Activated CD4-positive, alpha-beta memory T cell treated with anti-CD3 and anti-CD28 coated beads, Interleukin-2, amount 10 ng/mL, durations not matched to agents 7 days and 5 days (primary cell): ENCODE results near the gene NUS1. TPM values are rescaled to one million over a fixed set of nuclear protein-coding genes. Genes with fewer than 3 reads are reported as not detected.
"Not testable (repeated sequence)": the region's sequence is repeated elsewhere in the genome, so short reads cannot be mapped to it uniquely, and the experiment has no call there.

Source experiments
- CTCF ChIA-PET: fragments of 350-600 bp; sonication (Branson Sonifier 250); formaldehyde crosslinking; loops from one replicate; lab custom pipeline; 2021; ENCODE audit warnings: antibody characterized with exemption, inconsistent platforms; lab: Charles Lee
- POLR2A ChIA-PET: fragments of 350-600 bp; sonication (Branson Sonifier 250); formaldehyde crosslinking; loops from one replicate; lab custom pipeline; 2021; ENCODE audit warnings: antibody characterized with exemption; lab: Charles Lee
- DNase-seq: peaks from one replicate; pipeline ENCODE4 v3.0.0-alpha.2; 2020
- H3K27ac Mint-ChIP-seq: one replicate; pipeline ENCODE4 v1.8.0; 2021; ENCODE audit warnings: mild to moderate bottlenecking, mixed read lengths
- H3K27me3 Mint-ChIP-seq: one replicate; pipeline ENCODE4 v1.8.0; 2021; ENCODE audit warnings: mixed read lengths
- H3K36me3 Mint-ChIP-seq: one replicate; pipeline ENCODE4 v1.8.0; 2021; ENCODE audit warnings: low read depth, mixed read lengths
- H3K4me1 Mint-ChIP-seq: one replicate; pipeline ENCODE4 v1.8.0; 2021; ENCODE audit warnings: mixed read lengths
- H3K4me3 Mint-ChIP-seq: one replicate; pipeline ENCODE4 v1.8.0; 2021; ENCODE audit warnings: mild to moderate bottlenecking, mixed read lengths
- H3K9me3 Mint-ChIP-seq: one replicate; pipeline ENCODE4 v1.8.0; 2021; ENCODE audit warnings: mixed read lengths
- total RNA-seq, 2 experiments: library from RNA; stranded (reverse); gene quantifications; one replicate each; pipeline ENCODE4 v1.2.3, GENCODE V29; 2021

Gene NUS1
- total RNA-seq, 2 experiments from 2014 or later: 25.3 to 26.8 TPM

DNA sequence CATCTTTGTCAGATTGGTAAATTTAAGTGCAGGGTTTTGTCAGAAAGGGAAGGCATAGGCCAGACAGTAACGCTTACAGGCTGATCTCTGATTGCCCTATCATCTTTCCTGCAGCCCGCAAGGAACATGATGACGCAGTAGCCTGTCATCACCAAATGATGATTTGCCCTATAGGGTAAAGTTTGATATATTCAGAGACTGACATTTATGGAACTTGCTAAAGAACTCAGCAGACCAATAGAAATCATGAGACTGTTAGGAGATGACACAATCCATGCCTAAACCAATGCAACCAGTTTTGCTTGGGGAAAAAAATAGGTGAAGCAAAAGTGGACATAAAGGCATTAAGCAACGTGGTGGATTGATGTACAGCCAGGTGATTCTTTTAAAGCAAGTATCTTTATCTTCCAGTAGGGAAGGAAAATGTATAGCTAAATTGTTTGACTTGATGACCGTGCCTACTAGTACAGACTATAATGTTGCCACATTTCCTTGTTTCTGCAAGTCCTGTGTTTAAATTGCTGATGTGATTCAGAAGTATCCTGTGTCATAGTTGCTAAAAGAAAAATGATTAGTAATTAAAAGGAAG, 2.4 kb downstream of the NUS1 start:
- CTCF ChIA-PET: no interaction called here

DNA sequence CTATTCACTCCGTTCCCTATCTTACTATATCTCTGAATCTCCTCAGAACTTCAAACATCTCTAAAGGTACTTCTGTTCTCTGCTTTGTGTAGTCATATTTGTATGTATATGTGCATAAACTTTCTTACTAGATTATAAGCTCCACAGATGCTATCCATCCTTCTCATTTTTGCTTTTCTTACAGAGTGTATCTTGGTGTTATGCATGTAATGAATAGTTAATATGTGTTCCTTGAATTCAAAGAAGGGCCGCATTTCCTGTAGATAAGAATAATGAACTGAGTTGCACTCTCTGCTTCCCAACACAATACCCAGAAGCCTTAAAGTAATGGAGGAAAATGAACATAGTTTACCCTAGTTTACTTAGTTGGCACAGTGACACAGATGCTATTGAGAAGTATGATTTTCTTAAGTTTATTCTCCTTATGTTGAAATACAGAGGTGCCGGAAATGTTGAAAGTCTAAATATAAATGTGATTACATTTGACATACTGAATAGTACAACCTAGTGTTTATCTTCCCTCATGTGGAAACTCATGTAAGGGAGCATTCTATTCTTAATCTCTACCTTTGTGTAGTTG, 6.0 kb downstream of the NUS1 start:
- POLR2A ChIA-PET: no interaction called here
- CTCF ChIA-PET: no interaction called here
- H3K27ac Mint-ChIP-seq: no peak overlapping the region
- H3K36me3 Mint-ChIP-seq: peaks cover 33% of the 10 kb centered on the region
- no peak overlapping the region for H3K4me3 Mint-ChIP-seq
- H3K9me3 Mint-ChIP-seq: peaks cover 2% of the 10 kb centered on the region
- peaks cover 46% of the 10 kb centered on the region for H3K4me1 Mint-ChIP-seq
- no peak for DNase-seq
- no peaks in the 10 kb centered on the region for H3K27me3 Mint-ChIP-seq

More for the DNA sequence above, 2.4 kb downstream of the NUS1 start:
- Mint-ChIP-seq H3K4me1 (peaks cover 54% of the 10 kb centered on the region), H3K9me3 (peaks cover 2% of the 10 kb centered on the region), H3K27ac (no peak overlapping the region), H3K4me3 (peak overlapping the region; percentile 83), H3K36me3 (peaks cover 30% of the 10 kb centered on the region), H3K27me3 (no peaks in the 10 kb centered on the region)
- POLR2A ChIA-PET: interaction anchor here (2.1 kb wide), 1 partner anchor 76 kb away, joined by 11 read pairs; the partner anchor contains the start of gene GOPC
- no peak for DNase-seq

DNA sequence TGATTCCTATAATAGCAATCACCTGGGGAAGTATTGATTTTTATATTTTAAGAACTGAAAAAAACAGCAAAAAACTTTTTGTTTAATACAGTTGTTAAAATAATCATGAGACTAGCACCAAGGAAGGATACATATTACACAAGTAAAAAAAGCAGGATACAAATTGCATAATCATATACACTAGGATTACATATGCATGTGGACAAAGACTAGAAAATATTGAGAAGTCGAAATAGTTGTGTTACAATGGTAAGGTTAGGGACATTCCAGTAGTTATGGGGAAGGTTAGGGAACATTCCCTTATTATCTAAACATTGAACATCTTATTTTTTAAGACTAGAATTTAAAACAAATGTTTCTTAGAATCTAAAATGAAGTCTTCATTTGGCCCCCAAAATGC, 9.5 kb downstream of the NUS1 start:
- Mint-ChIP-seq H3K4me1 (peaks cover 18% of the 10 kb centered on the region), H3K4me3 (no peak overlapping the region), H3K9me3 (peaks cover under 1% of the 10 kb centered on the region), H3K36me3 (peaks cover 19% of the 10 kb centered on the region), H3K27me3 (no peaks in the 10 kb centered on the region), H3K27ac (no peak overlapping the region)
- ChIA-PET CTCF (no interaction called here), POLR2A (no interaction called here)
- no peak for DNase-seq

DNA sequence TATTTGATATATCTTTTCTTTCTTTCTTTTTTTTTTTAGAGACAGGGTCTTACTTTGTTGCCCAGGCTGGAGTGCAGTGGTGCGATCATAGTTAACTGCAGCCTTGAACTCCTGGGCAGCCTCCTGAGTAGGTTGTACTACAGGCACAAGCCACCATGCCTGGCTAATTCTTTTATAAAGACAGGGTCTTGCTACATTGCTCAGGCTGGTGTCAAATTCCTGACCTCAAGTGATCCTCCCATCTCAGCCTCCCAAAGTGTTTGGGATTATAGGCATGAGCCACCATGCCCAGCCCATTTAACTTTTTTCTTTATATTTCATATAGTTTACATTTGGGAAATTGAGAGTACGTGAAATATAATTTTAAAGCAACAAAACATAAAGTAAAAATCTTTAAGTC, 10.1 kb downstream of the NUS1 start:
- Mint-ChIP-seq H3K9me3 (no peaks in the 10 kb centered on the region), H3K4me1 (peaks cover 12% of the 10 kb centered on the region), H3K36me3 (peaks cover 16% of the 10 kb centered on the region), H3K27ac (no peak overlapping the region), H3K27me3 (no peaks in the 10 kb centered on the region), H3K4me3 (no peak overlapping the region)
- ChIA-PET CTCF (no interaction called here), POLR2A (no interaction called here)
- DNase-seq: no peak

DNA sequence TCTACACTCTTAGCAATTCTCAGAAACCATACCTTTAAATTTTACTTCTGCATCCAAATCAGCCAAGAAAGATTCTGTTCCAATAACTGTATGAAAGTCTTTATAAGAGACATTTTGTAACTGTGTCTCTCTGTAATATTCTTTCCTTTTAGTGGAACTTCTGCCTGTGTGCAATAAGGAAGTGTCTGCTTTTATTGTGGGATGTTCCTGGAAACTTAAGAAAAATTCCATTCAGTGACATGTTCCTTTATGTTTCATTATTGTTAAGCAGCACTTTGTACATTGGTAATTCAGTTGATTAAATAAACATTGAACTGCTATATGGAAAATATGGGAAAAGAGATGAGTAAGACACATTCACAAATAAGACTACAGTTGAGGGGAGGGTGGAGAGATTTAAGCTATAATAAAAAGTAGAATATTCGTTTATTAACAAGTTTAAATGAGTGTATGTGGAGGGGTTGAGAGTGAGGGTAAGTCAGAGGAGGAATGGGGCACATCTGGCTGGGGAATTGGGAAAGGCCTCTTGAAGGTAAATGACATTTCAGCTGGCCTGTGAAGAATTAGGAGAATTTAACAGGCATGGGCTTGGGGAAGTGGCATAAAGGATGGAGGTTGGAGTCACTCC, 11.9 kb downstream of the NUS1 start:
- no peak for DNase-seq
- Mint-ChIP-seq H3K27me3 (no peaks in the 10 kb centered on the region), H3K27ac (no peak overlapping the region), H3K9me3 (no peaks in the 10 kb centered on the region), H3K4me1 (peaks cover 4% of the 10 kb centered on the region), H3K4me3 (no peak overlapping the region), H3K36me3 (peaks cover 9% of the 10 kb centered on the region)
- ChIA-PET POLR2A (no interaction called here), CTCF (interaction anchor here (0.6 kb wide), 1 partner anchor 716 kb away, joined by 3 read pairs; no protein-coding TSS in a partner anchor)

DNA sequence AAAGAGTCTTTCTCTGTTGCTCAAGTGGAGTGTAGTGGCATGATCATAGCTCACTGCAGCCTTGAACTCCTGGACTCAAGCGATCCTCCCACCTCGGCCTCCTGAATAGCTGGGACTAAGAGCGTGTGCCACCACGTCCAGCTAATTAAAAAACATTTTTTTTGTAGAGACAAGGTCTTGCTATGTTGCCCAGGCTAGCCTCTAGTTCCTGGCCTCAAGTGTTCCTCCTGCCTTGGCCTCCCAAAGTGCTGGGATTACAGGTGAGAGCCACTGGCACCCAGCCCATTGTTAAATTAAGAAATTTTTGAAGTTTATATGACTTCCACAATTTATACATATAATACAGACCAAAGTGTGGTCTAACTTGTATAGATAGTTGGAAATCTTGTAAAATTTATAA, 14.3 kb downstream of the NUS1 start:
- H3K4me3 Mint-ChIP-seq, H3K9me3 Mint-ChIP-seq, H3K27me3 Mint-ChIP-seq, H3K27ac Mint-ChIP-seq, POLR2A ChIA-PET, DNase-seq, H3K4me1 Mint-ChIP-seq: not testable (repeated sequence)
- H3K36me3 Mint-ChIP-seq: peaks cover 25% of the 10 kb centered on the region
- CTCF ChIA-PET: interaction anchor here (0.6 kb wide), 1 partner anchor 211 kb away, joined by 3 read pairs; no protein-coding TSS in a partner anchor

DNA sequence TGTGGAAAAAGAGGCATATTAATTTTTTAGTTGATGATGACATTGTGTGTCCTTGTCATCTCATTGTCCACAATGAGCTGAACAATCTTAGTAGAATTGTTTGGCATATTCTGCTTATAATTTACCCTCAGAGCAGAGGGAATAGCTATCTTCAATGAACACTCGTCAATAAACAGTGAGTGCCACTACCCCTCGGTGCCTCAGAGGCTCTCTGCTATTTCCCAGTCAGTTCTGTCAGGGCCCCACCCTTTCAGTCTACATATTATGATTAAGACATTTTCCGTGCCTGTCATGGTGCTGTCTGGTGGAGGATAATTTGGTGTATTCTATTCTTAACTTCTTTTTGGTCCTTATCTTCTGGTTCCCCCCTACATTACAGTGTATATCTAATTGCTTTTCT, 31.2 kb downstream of the NUS1 start:
- Mint-ChIP-seq H3K27ac (no peak overlapping the region), H3K9me3 (no peaks in the 10 kb centered on the region), H3K27me3 (no peaks in the 10 kb centered on the region), H3K4me1 (no peaks in the 10 kb centered on the region), H3K36me3 (peaks cover 12% of the 10 kb centered on the region), H3K4me3 (no peak overlapping the region)
- ChIA-PET POLR2A (no interaction called here), CTCF (no interaction called here)
- no peak for DNase-seq

DNA sequence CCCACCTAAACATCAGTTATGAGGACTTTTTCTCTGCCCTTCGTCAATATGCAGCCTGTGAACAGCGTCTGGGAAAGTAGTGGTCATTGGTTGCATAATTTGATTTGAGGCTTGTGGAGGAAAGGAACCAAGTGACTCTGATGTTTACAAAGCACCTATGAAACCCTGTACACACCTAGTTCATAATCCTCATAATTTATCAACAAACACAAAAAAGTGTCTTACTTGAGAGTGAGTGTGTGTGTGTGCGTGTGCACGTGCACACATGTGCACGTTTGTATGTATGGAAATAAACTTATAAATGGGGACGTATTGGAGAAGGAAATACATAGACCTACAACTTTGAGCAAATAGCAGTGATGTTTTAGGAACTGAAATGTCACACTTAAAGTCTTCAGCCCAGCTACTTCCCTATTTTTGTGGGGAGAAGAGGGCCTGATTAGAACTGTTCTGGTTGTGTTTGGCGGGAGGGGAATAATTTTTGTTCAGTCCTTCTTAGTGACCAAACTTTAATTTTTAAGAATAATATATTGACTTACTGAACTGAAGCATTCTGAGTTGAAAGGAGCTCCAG, 31.8 kb downstream of the NUS1 start:
- H3K4me3 Mint-ChIP-seq, H3K4me1 Mint-ChIP-seq, CTCF ChIA-PET, H3K27me3 Mint-ChIP-seq, POLR2A ChIA-PET, H3K9me3 Mint-ChIP-seq, H3K27ac Mint-ChIP-seq, DNase-seq: not testable (repeated sequence)
- peaks cover 12% of the 10 kb centered on the region for H3K36me3 Mint-ChIP-seq

DNA sequence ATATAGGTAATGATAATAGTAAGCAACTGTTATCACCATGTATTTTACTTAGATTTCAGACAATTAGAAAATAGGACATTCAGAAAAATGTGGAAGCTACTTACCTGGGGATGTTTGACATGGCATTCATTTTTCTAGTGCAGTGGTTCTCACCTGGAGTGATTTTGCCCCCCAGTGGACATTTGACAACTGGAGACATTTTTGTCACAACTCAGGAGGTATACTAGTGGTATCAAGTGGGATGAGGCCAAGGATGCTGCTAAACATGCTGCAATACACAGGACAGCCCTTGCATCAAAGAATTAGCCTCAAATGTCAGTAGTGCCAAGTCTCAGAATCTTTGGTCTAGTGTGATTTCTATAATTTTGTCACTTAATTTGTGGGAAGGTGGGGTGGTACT, 36.1 kb downstream of the NUS1 start:
- Mint-ChIP-seq H3K36me3 (peaks cover 6% of the 10 kb centered on the region), H3K4me3 (no peak overlapping the region), H3K4me1 (no peaks in the 10 kb centered on the region), H3K27me3 (no peaks in the 10 kb centered on the region), H3K27ac (no peak overlapping the region), H3K9me3 (no peaks in the 10 kb centered on the region)
- ChIA-PET CTCF (no interaction called here), POLR2A (no interaction called here)
- DNase-seq: peak; percentile 16

DNA sequence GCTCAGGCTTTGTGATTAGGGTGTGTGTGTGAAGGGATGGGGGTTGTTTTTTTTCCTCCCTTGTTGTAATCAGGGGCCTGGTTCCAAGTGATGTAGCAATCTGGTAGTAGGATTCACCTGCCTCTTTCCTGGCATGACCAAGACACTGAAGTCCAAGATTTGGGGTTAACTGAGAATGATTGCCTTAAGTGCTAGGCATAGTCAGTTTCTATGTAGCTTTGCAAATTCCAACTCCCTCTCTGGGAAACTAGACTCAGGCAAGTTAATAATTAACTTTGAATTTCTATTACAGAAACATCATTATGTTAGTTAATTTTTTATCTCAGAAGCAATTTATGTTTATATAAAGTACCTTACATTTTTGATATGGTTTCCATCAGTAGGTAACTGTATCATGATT, 43.6 kb downstream of the NUS1 start:
- no peak for DNase-seq
- Mint-ChIP-seq H3K4me1 (no peaks in the 10 kb centered on the region), H3K27ac (no peak overlapping the region), H3K4me3 (no peak overlapping the region), H3K27me3 (no peaks in the 10 kb centered on the region), H3K36me3 (no peaks in the 10 kb centered on the region), H3K9me3 (no peaks in the 10 kb centered on the region)
- ChIA-PET POLR2A (no interaction called here), CTCF (no interaction called here)

DNA sequence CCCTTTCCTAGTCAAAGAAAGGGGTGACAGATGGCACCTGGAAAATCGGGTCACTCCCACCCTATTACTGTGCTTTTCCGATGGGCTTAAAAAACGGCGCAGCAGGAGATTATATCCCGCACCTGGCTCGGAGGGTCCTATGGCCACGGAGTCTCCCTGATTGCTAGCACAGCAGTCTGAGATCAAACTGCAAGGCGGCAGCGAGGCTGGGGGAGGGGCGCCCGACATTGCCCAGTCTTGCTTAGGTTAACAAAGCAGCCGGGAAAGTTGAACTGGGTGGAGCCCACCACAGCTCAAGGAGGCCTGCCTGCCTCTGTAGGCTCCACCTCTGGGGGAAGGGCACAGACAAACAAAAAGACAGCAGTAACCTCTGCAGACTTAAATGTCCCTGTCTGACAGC, 46.3 kb downstream of the NUS1 start:
- H3K4me3 Mint-ChIP-seq, DNase-seq, H3K9me3 Mint-ChIP-seq, H3K27ac Mint-ChIP-seq, POLR2A ChIA-PET, H3K27me3 Mint-ChIP-seq, CTCF ChIA-PET, H3K36me3 Mint-ChIP-seq, H3K4me1 Mint-ChIP-seq: not testable (repeated sequence)

DNA sequence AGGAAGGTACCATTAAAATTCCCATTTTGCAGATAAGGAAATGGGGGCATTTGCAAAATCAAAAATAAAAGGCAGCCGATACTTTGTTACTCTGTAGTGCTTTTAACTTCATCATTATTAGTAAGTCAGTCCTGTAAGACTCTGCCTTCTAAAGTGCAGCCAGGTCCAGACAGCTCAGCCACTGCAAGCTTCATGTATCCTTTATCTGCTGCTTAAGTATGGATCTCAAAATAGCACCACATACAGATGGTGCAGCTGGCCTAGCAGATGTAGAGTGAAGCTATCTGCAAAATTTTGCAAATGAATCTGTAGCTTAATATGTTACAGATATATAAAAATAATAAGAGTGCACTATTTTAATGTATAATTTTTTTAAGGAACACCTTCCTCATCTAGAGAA, 53.4 kb downstream of the NUS1 start:
- ChIA-PET POLR2A (no interaction called here), CTCF (no interaction called here)
- Mint-ChIP-seq H3K36me3 (no peaks in the 10 kb centered on the region), H3K4me3 (no peak overlapping the region), H3K27ac (no peak overlapping the region), H3K4me1 (no peaks in the 10 kb centered on the region), H3K27me3 (no peaks in the 10 kb centered on the region), H3K9me3 (no peaks in the 10 kb centered on the region)
- DNase-seq: no peak

DNA sequence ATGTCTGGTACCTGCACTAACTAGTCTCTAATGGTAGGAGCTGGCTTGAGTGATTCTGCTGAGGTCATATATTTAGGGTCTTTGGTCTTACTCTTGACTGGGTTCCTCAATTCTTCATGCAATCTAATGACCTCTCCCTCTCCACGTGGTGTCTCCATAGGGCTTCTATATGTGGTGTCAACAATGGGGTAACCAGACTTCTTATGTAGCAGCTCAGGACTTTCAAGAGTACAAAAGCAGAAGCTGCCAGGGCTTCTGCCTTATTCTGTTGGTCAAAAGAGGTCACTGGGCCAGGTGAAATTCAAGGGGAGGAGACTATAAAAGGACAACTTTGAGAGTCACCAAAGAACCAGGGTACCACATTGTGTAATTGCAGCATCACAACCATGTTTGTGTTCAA, 54.3 kb downstream of the NUS1 start:
- no peak overlapping the region for H3K4me3 Mint-ChIP-seq
- no peak overlapping the region for H3K27ac Mint-ChIP-seq
- no peaks in the 10 kb centered on the region for H3K36me3 Mint-ChIP-seq
- DNase-seq: no peak
- CTCF ChIA-PET: no interaction called here
- POLR2A ChIA-PET: no interaction called here
- H3K27me3 Mint-ChIP-seq: peaks cover 1% of the 10 kb centered on the region
- H3K4me1 Mint-ChIP-seq: no peaks in the 10 kb centered on the region
- no peaks in the 10 kb centered on the region for H3K9me3 Mint-ChIP-seq
